Kidney (tissue), 14 donors: ENCODE results near the gene PFKFB4. TPM values are rescaled to one million over a fixed set of nuclear protein-coding genes. Genes with fewer than 3 reads are reported as not detected.

Experiments
- DNase-seq, 5 donors: peaks; one replicate each; pipeline ENCODE4 v3.0.0-alpha.2; 2013 to 2020
- FAIRE-seq: peaks from 2 replicates; lab custom pipeline; 2012; peaks lifted over from hg19 to GRCh38; lab: Jason Lieb, UNC
- H3K27ac ChIP-seq, 2 donors: one replicate each; pipeline ENCODE4 v1.7.0; 2013; ENCODE audit warnings: low read depth in 2 of 2, low read length in 2 of 2, inconsistent platforms in 1 of 2
- H3K27me3 ChIP-seq: one replicate; pipeline ENCODE4 v1.7.1; 2013; ENCODE audit warnings: low read length, inconsistent platforms; ENCODE audit not compliant: control insufficient read depth, insufficient read depth
- H3K36me3 ChIP-seq, 3 donors: one replicate each; pipeline versions ENCODE4 v1.7.0 to v1.7.1; 2013; ENCODE audit warnings: low read length in 3 of 3, control low read depth in 1 of 3, inconsistent platforms in 1 of 3; ENCODE audit not compliant: insufficient read depth in 3 of 3, control insufficient read depth in 2 of 3
- H3K4me1 ChIP-seq, 3 donors: one replicate each; pipeline versions ENCODE4 v1.7.0 to v1.7.1; 2013; ENCODE audit warnings: low read length in 3 of 3, inconsistent platforms in 1 of 3, low read depth in 1 of 3; ENCODE audit not compliant: control insufficient read depth in 2 of 3, insufficient read depth in 2 of 3
- H3K4me3 ChIP-seq, 3 donors: one replicate each; pipeline versions ENCODE4 v1.7.0 to v1.8.1; 2013; ENCODE audit warnings: low read length in 3 of 3, control low read depth in 1 of 3, inconsistent platforms in 1 of 3
- H3K9ac ChIP-seq, 3 donors: one replicate each; pipeline versions ENCODE4 v1.7.0 to v1.7.1; 2013; ENCODE audit warnings: low read length in 3 of 3, control low read depth in 1 of 3, inconsistent platforms in 1 of 3
- H3K9me3 ChIP-seq, 3 donors: one replicate each; pipeline versions ENCODE4 v1.7.0 to v1.7.1; 2013; ENCODE audit warnings: low read length in 3 of 3, control low read depth in 1 of 3, inconsistent platforms in 1 of 3; ENCODE audit not compliant: control insufficient read depth in 2 of 3, insufficient read depth in 1 of 3
- intact Hi-C: fragments of 100-400 bp; cut with DNase I; formaldehyde crosslinking; loops from one replicate; pipeline ENCODE4 v1.11.1; 2022
- polyA plus RNA-seq: library from polyadenylated mRNA; stranded (reverse); fragments of 350-450 nt; fragmentation: Illumina TruSeq; extraction: RNeasy Lipid Tissue Mini Kit (QIAGEN cat#74804); gene quantifications from one replicate; pipeline ENCODE4 v1.2.3, GENCODE V29; 2014; ENCODE audit warnings: low read depth, low replicate concordance; ENCODE audit not compliant: insufficient read depth
- total RNA-seq: library from RNA; stranded (reverse); fragmentation: NEBNext Ultra II Directional; extraction: Animal tissue kit (Norgen Biotek cat#: 25700); gene quantifications from one replicate; pipeline ENCODE4 v1.2.1, GENCODE V29; 2021
- TF ChIP-seq, protein P1 (sequence below): IDR thresholded peaks from 3 replicates; pipeline ENCODE4 v1.5.1; 2012; ENCODE audit warnings: mild to moderate bottlenecking, moderate library complexity, borderline replicate concordance; ENCODE audit not compliant: insufficient read depth; ENCODE audit errors: extremely low read depth
- donor health status: control.
- donor health status: control.
- donor health status: control.
- donor health status: control.
- donor health status: control.
- donor health status: DM: yes; HTN: yes; CAD: no.
- donor health status: Normal renal cell carcinoma (clear cell type).

The PFKFB4 gene
- total and polyA plus RNA-seq, 2 donors from 2014 or later = 2.1 to 4.6 TPM

- Histone ChIP-seq H3K27me3 (no peaks in the 10 kb centered on the region), H3K27ac (no peak overlapping the region), H3K4me3 (no peak overlapping the region), H3K4me1 (peaks cover 0 to 26% (median 2%) of the 10 kb centered on the region in 3 donors), H3K9ac (no peak overlapping the region), H3K36me3 (no peaks in the 10 kb centered on the region), H3K9me3 (no peaks in the 10 kb centered on the region)
- intact Hi-C loops = no loop called here
- TF ChIP-seq, protein P1, sequence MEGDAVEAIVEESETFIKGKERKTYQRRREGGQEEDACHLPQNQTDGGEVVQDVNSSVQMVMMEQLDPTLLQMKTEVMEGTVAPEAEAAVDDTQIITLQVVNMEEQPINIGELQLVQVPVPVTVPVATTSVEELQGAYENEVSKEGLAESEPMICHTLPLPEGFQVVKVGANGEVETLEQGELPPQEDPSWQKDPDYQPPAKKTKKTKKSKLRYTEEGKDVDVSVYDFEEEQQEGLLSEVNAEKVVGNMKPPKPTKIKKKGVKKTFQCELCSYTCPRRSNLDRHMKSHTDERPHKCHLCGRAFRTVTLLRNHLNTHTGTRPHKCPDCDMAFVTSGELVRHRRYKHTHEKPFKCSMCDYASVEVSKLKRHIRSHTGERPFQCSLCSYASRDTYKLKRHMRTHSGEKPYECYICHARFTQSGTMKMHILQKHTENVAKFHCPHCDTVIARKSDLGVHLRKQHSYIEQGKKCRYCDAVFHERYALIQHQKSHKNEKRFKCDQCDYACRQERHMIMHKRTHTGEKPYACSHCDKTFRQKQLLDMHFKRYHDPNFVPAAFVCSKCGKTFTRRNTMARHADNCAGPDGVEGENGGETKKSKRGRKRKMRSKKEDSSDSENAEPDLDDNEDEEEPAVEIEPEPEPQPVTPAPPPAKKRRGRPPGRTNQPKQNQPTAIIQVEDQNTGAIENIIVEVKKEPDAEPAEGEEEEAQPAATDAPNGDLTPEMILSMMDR = no peak
- DNase-seq (no peak), FAIRE-seq (no peak)
These were observed 5.9 kb upstream of the PFKFB4 start for GRCh38 chr3:48562367-48563095.

GRCh38 chr3:48561045-48561736 lies 4.6 kb upstream of the PFKFB4 start:
- Histone ChIP-seq H3K4me1 (peaks cover 0 to 28% (median 2%) of the 10 kb centered on the region in 3 donors), H3K9me3 (no peaks in the 10 kb centered on the region), H3K27me3 (no peaks in the 10 kb centered on the region), H3K27ac (no peak overlapping the region), H3K9ac (peak overlapping the region in 1 of 3 donors; percentile 40), H3K36me3 (no peaks in the 10 kb centered on the region), H3K4me3 (peak overlapping the region in 1 of 3 donors; percentile 21)
- peak in 4 of 5 donors; percentile 72 to 90 (median 79) for DNase-seq
- no peak for FAIRE-seq
- intact Hi-C loops = no loop called here
- TF ChIP-seq, protein P1 = no peak

- Histone ChIP-seq H3K9ac (peak overlapping the region in 1 of 3 donors; percentile 40), H3K9me3 (no peaks in the 10 kb centered on the region), H3K4me1 (peaks cover 0 to 28% (median 2%) of the 10 kb centered on the region in 3 donors), H3K27me3 (no peaks in the 10 kb centered on the region), H3K27ac (no peak overlapping the region), H3K36me3 (no peaks in the 10 kb centered on the region), H3K4me3 (peak overlapping the region in 1 of 3 donors; percentile 21)
- FAIRE-seq (no peak), DNase-seq (peak in 3 of 5 donors; percentile 22 to 84 (median 53))
- TF ChIP-seq, protein P1 = no peak
- intact Hi-C loops = no loop called here
These were observed 4.0 kb upstream of the PFKFB4 start for GRCh38 chr3:48560648-48561018.
